ENCODE measurements around the gene ROCK2. TPM values are rescaled to one million over a fixed set of nuclear protein-coding genes. Genes with fewer than 3 reads are reported as not detected.
A peak's percentile ranks its signal among the peaks of the same experiment; 100 is the strongest.

The ROCK2 gene
- total and polyA plus RNA-seq, 2 of the 13 experiments (the other 11 are each of a cell fraction or from before 2014, with no cell fraction given): 38.1 to 119 TPM

DNA sequence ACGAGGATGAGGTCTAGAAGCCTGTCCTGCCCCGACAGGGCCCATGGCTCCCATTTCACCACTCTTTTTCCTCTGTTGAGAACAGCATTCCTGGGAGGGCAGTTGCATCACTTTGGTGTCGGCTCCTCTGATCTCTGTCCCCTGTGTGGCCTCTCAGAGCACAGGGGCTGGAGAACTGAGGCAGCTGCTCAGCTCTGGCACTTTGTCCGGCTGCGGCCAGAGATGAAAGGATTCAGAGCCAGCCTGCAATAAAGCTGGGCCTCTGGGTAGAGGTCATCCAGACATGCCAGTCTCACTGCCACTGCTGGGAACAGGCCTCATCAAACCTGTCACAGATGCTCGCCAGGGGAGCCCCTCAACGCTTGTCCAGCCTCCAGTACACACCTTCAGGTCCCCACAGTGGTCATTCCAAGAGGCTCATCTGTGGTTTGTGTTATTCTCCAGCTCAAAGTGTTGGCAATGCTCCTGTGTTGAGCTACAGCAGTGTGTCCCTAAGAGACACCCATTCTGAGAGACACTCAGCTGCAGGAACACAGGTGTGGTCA, 13.1 kb upstream of the ROCK2 start (continued):
- TF ChIP-seq, protein P1, sequence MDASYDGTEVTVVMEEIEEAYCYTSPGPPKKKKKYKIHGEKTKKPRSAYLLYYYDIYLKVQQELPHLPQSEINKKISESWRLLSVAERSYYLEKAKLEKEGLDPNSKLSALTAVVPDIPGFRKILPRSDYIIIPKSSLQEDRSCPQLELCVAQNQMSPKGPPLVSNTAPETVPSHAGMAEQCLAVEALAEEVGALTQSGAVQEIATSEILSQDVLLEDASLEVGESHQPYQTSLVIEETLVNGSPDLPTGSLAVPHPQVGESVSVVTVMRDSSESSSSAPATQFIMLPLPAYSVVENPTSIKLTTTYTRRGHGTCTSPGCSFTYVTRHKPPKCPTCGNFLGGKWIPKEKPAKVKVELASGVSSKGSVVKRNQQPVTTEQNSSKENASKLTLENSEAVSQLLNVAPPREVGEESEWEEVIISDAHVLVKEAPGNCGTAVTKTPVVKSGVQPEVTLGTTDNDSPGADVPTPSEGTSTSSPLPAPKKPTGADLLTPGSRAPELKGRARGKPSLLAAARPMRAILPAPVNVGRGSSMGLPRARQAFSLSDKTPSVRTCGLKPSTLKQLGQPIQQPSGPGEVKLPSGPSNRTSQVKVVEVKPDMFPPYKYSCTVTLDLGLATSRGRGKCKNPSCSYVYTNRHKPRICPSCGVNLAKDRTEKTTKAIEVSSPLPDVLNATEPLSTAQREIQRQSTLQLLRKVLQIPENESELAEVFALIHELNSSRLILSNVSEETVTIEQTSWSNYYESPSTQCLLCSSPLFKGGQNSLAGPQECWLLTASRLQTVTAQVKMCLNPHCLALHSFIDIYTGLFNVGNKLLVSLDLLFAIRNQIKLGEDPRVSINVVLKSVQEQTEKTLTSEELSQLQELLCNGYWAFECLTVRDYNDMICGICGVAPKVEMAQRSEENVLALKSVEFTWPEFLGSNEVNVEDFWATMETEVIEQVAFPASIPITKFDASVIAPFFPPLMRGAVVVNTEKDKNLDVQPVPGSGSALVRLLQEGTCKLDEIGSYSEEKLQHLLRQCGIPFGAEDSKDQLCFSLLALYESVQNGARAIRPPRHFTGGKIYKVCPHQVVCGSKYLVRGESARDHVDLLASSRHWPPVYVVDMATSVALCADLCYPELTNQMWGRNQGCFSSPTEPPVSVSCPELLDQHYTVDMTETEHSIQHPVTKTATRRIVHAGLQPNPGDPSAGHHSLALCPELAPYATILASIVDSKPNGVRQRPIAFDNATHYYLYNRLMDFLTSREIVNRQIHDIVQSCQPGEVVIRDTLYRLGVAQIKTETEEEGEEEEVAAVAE (CRISPR knock-in tag; IDR thresholded peaks at IDR 0.05; ENCODE audit: borderline replicate concordance): peak; percentile 92; the same call in 1 of the 2 replicates
- peak; percentile 98 for TF ChIP-seq ZBTB7B (CRISPR knock-in tag; IDR thresholded peaks at IDR 0.05)
- peak; percentile 99 for TF ChIP-seq ZNF136 (CRISPR knock-in tag; IDR thresholded peaks at IDR 0.05; ENCODE audit: low read depth)
- TF ChIP-seq MED8 (CRISPR knock-in tag; IDR thresholded peaks at IDR 0.05; ENCODE audit: insufficient replicate concordance): peak; percentile 99
- TF ChIP-seq PHF8 (CRISPR knock-in tag; IDR thresholded peaks at IDR 0.05): peak; percentile 82
- TF ChIP-seq LCORL (IDR thresholded peaks at IDR 0.05): peak; percentile 55; the same call in 1 of the 2 replicates
- TF ChIP-seq LCORL (CRISPR knock-in tag; IDR thresholded peaks at IDR 0.05): peak; percentile 100
- peak; percentile 96 for TF ChIP-seq SP5 (CRISPR knock-in tag; IDR thresholded peaks at IDR 0.05; ENCODE audit: borderline replicate concordance, low read depth)
- peak; percentile 89 for TF ChIP-seq MTERF4 (CRISPR knock-in tag; IDR thresholded peaks at IDR 0.05)
- TF ChIP-seq REPIN1 (CRISPR knock-in tag; IDR thresholded peaks at IDR 0.05; ENCODE audit: borderline replicate concordance, low read depth): peak; percentile 100
- TF ChIP-seq ZNF766 (CRISPR knock-in tag; IDR thresholded peaks at IDR 0.05; ENCODE audit: borderline replicate concordance): peak; percentile 98
- TF ChIP-seq, protein P2, sequence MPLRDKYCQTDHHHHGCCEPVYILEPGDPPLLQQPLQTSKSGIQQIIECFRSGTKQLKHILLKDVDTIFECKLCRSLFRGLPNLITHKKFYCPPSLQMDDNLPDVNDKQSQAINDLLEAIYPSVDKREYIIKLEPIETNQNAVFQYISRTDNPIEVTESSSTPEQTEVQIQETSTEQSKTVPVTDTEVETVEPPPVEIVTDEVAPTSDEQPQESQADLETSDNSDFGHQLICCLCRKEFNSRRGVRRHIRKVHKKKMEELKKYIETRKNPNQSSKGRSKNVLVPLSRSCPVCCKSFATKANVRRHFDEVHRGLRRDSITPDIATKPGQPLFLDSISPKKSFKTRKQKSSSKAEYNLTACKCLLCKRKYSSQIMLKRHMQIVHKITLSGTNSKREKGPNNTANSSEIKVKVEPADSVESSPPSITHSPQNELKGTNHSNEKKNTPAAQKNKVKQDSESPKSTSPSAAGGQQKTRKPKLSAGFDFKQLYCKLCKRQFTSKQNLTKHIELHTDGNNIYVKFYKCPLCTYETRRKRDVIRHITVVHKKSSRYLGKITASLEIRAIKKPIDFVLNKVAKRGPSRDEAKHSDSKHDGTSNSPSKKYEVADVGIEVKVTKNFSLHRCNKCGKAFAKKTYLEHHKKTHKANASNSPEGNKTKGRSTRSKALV (CRISPR knock-in tag; IDR thresholded peaks at IDR 0.05): peak; percentile 99
- TF ChIP-seq ZNF563 (CRISPR knock-in tag; IDR thresholded peaks at IDR 0.05): peak; percentile 97
- 0 out of 2 replicates have a peak, but pooled peaks have one; percentile 69 for TF ChIP-seq LRRFIP1 (CRISPR knock-in tag; conservative IDR thresholded peaks at IDR 0.05)
- TF ChIP-seq, protein P3, sequence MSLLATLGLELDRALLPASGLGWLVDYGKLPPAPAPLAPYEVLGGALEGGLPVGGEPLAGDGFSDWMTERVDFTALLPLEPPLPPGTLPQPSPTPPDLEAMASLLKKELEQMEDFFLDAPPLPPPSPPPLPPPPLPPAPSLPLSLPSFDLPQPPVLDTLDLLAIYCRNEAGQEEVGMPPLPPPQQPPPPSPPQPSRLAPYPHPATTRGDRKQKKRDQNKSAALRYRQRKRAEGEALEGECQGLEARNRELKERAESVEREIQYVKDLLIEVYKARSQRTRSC (CRISPR knock-in tag; IDR thresholded peaks at IDR 0.05; ENCODE audit: low read depth): 0 out of 2 replicates have a peak, but pooled peaks have one; percentile 77
- no peak for TF ChIP-seq ZNF235 (CRISPR knock-in tag; IDR thresholded peaks at IDR 0.05; ENCODE audit: borderline replicate concordance)
- TF ChIP-seq ZNF572 (CRISPR knock-in tag; IDR thresholded peaks at IDR 0.05): peak; percentile 50; the same call in 1 of the 2 replicates
- peak; percentile 95 for TF ChIP-seq ZNF564 (CRISPR knock-in tag; IDR thresholded peaks at IDR 0.05)
- peak; percentile 83; the same call in 1 of the 2 replicates for TF ChIP-seq EED (CRISPR knock-in tag; IDR thresholded peaks at IDR 0.05)

Data from HepG2 (cell line).